Putamen (tissue), 1 donor: ENCODE results near the gene RNF169.

Source experiments
- DNase-seq: peaks from one replicate; pipeline ENCODE4 v3.0.0-alpha.2; 2016; ENCODE audit warnings: low spot score

Gene RNF169

GRCh38 chr11:74748211-74749126 lies at the start of gene RNF169:
Gene RNF169, plus strand, starts transcription at chr11:74748849. Its CDS starts 32 bp downstream, at chr11:74748881.
- DNase-seq = peak; percentile 98

- no peak for DNase-seq
These were observed 48.8 kb upstream of the RNF169 start for GRCh38 chr11:74699615-74700396.

- DNase-seq = no peak
These were observed 47.3 kb upstream of the RNF169 start for GRCh38 chr11:74701351-74701750.

- DNase-seq = peak; percentile 66
These were observed 46.2 kb upstream of the RNF169 start for GRCh38 chr11:74702383-74703007.

DNA sequence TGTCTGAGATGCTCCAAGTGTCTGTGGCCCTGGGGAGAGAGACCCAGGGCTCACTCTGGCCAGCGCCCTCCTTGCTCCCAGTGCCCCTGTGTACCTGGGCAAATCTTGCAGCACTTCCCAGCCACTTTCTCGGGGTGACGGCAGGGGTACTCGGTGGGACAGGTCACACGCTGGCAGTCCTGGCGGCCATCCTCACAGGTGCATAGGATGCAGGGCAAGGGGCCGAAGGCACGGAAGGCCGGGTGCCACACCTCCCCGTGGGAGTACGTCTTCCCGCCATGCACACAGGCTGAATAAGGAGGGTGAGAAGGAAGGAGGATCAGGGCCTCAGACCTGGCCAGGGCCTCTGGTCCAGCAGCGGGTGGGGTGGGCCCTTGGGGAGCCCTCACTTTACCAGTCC lies 45.4 kb upstream of the RNF169 start:
- no peak for DNase-seq

- DNase-seq = no peak
These were observed 41.5 kb upstream of the RNF169 start for GRCh38 chr11:74707182-74707581.

- DNase-seq = no peak
These were observed 40.8 kb upstream of the RNF169 start for GRCh38 chr11:74707602-74708510.

DNA sequence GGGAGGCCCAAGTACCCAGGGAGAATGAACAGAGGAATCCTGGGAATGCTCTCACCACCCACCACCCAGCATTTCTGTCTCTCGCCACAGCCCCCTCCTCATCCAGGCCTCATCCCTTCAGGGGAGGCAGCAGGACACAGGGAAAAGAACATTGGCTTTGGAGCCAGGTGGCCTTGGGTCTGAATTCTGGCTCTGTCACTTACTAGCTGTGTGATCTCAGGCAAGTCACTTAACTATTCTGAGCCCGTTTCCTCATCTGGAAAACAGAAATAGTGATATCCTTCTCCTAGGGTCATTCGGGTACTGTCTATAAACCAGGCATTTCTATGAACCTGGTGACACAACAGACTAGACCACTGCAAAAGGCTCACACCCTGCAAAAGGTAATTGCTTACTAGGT lies 39.5 kb upstream of the RNF169 start:
- DNase-seq = no peak

GRCh38 chr11:74710281-74710938 lies 38.2 kb upstream of the RNF169 start:
- DNase-seq = no peak

GRCh38 chr11:74713686-74714085 lies 35.0 kb upstream of the RNF169 start:
- DNase-seq = no peak

- DNase-seq = no peak
These were observed 33.7 kb upstream of the RNF169 start for GRCh38 chr11:74714904-74715303.

DNA sequence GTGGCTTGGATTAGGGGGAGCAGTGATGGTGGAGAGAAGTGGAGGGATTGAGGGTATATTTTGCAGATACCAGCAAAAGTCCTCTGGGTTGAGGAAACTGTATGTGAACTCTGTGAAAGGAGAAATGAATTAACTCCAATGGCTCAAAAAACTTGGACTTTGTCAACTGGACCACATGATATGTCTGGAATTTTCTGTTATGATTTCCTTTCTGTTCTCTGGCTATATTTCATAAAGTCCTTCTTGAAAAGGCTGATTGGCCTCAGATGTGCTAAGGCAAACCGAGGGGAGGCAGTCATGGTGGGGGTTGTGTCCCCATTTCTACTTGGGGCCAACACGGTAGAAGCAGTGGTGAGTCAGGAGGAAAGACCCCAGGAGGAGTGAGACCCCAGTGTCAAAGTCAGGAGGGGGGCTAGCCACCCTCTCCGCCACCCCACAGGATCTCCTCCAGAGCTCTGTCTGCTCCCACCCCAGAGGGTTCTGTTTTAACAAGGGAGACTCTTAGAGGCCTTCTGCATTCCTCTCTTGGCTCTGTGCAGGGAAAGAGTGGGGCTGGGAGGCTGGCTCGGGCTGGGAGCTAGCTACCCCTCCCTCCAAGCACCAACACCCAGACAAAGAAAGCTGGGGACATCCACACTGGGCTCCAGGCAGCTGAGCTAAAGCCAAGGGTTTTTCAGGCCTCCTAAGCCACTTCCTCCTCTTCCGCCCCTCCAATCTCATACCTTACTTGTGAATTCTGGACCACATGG lies 31.3 kb upstream of the RNF169 start:
- DNase-seq = no peak

DNA sequence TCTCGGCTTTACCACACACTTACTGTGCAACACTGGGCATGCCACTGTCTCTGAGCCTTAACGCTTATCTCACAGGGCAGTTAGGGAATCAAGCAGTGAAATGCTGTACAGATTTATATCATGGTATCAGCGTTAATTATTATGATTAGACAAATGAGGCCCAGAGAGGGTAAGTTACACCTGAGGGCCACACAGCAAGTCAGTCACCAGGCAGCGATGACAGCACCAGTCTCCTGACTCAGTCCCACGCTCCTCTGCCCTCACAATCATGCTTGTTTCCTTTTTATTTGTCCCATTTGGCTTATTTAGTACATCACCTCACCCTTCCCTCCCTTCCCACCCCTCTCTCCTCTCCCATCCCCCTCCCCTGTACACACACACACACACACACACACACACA lies 29.6 kb upstream of the RNF169 start:
- DNase-seq = no peak

GRCh38 chr11:74720596-74721478 lies 27.8 kb upstream of the RNF169 start:
- DNase-seq = peak; percentile 85

GRCh38 chr11:74721479-74721835 lies 27.2 kb upstream of the RNF169 start:
- no peak for DNase-seq

GRCh38 chr11:74723511-74723910 lies 25.1 kb upstream of the RNF169 start:
- no peak for DNase-seq

GRCh38 chr11:74725701-74726100 lies 22.9 kb upstream of the RNF169 start:
- DNase-seq = no peak

DNA sequence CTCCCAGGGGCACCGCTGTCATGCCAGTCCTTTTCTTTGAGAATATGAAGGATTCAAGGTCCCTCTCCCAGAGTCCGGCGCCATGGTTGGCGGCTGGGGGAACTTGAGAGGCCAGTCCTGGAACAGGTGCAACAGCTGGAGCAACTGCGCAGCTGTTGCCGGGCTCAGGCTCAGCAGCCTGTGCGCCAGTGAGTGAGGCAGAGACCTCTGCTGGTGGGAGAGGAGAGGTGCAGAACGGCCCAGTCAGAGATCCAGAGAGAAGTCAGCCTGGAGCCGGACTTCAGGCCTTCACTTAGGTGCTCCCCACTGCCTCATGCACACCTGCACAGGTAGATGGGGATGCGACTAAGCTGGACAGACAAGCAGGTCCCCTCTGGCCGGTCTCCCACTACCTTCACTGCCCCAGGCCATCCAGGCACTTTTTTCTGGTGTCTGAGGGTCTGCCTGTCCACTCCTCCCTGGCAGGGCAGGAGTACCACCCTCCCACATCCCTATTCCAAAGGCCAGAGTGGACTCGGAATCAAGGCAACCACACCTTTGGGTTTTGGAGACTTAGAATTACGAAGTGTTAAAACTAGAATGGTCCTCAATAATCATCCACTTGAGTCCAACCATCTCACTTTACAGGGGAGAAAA lies 22.0 kb upstream of the RNF169 start:
- DNase-seq = peak; percentile 73

DNA sequence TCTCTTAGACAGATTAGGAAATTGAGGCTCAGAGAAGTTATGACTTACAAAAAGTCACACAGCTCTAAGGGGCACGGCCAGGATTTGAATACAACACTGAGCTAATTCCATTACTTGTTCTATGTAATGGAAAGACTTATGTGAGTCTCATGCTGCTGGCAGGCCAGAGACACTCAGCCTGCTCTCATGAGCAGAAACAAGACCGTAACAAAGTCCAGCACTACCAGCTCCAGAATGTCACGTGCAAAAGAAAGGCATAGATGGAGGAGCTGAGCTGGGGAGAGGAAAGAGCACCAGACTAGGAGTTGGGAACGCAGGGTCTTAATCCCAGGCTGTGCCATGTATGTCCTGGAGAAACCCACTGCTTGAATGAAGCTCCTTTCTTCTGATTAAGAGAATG lies 19.3 kb upstream of the RNF169 start:
- no peak for DNase-seq
